NCI-H524 treated with DMSO at 0.1 percent for 48 hours (cell line): ENCODE measurements around the gene PIGZ.

Experiments
- DNase-seq: peaks from one replicate; lab custom pipeline; 2025; lab: John Stamatoyannopoulos, UW

PIGZ gene

DNA sequence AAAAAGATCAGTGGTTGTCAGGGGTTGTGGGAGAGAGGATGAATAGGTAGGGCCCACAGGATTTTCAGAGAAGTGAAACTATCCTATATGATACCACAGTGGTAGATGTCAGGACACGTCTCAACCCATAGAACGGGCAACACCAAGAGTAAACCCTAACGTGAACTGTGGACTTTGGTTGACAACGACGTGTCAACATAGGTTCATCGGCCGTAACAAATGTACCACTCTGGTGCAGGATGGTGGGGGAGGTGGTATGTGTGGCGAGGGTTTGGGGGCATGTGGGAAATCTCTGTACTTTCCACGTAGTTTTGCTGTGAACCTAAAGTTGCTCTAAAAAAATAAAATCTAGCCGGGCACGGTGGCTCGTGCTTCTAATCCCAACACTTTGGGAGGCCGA lies 13.0 kb upstream of the PIGZ start:
- DNase-seq = no peak

DNA sequence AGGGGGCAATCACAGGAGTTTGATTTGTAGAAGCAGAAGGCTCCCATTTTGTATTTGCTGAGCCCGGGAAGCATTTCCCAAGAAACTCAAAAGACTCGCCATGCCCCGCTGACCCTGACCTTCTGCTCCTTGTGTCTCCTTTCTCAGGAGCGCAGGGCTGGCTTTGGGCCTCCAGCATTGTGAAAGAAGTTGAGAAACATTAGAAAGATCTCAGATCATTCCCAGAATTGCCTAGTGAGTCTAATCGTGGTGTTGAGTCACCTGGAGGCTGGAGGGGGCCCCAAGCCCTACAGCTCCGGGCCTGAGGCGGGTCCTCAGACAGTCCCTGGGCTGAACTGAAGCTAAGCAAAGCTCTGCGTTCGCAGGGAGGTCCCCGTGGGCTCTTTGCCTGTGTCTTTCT lies 10.9 kb upstream of the PIGZ start:
- no peak for DNase-seq

DNA sequence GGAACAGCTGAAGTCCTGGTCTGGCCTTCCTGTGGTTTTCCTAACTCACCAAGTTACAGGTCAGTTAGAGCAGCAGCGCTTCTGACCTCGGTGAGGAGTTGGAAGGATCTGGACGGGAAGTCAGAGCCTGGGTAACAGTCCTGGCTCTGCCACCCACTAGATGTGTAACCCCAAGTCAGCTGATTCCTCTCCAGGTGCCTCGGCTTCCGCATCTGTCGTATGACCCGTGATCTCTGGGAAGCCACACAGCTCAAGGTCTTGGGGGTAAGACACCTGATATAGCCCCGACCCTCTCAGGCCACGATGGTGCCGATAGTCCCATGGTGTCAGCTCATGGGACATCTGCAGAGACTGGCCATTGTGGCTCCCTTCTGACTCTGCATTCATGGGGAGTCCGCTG lies 8.3 kb upstream of the PIGZ start:
- no peak for DNase-seq

DNA sequence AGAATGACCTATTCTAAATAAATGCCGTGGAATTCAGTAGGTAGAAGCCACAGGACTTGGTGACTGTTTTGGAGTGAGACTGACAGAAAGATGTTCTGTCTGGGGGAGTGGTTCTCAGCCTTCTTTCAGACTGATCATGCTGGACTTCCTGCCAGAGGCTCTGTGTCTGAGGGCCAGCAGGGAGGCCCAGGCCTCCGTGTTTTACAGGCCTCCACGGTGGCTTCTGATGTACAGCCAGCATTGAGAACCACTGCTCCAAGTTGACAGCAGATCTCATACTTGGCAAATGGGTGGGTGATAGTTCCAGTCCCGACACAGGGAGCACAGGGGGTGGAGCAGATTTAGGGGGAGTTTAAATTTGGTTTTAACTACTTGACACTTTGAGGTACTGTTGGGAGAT lies 6.7 kb upstream of the PIGZ start:
- DNase-seq = no peak

DNA sequence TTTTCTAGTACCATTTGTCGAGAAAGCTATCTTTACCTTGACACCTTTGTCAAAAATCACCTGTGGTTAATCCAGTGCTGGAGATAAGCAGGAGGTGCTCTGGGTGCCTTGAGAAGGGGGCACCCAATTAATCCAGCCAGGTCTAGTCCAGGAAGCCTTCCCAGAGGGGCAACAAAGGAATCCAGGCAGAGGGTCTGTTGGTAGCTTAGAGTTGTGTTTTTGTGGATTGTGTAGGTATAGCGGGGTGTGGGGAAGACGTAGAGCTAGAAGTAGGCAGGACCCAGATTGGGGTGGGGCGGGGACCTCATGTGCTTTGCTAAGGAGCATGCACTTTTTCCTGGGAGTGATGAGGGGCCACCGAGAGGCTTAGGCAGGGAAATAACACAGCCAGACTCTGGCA lies 6.0 kb upstream of the PIGZ start:
- no peak for DNase-seq

DNA sequence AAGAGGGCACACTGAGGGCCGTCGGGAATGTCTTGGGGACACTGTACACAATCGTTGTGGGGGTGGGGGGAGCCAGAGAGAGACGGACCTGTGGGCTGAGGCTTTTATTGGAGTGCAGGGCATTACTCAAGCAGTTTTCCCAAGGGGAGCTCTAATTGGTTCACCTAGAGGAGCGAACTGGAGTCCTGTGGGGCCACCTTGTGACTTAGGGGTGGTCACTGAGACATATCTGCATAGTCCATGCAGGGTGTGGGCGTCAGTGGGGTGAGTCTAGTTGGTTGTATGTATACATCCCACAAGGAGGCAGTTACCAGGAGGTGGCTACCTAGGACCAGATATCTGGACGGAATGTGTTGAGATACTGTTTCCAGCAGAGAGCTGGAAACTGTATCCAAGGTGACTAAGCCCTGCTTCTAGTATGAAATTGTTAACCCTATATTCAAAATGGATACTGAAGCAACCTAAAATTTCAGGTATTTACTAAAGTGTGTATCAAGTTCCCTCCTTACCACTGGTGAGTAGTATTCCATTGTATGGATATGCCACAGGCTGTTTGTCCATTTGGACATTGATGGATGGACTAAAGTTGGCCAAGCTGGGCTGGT lies 2.6 kb upstream of the PIGZ start:
- DNase-seq = no peak

DNA sequence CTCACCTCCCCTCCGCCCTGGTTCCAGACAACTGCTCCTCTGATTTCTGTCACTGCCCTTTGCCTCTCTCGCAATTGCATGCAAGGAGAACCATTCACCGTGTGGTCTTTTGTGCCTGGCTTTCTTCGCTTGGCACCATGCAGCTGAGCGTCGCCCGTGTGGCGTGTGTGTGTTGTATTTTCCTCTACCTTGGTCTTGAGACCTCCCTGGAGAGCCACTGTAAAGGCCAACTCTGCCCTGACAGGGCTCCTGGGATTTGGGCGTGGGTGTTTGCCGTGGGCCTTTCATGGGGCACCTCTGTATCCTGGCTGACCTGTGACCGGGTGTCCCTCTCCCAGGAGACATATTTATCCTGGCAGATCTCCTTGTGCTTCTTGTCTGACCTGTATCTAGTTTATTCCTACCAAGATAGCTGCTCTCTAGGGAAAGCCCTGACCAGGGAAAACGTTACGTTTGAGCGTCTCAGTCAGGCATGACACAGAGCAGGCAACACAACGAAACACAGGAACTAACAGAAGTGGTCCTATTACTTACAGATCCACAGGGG lies 2.0 kb upstream of the PIGZ start:
- DNase-seq = no peak

DNA sequence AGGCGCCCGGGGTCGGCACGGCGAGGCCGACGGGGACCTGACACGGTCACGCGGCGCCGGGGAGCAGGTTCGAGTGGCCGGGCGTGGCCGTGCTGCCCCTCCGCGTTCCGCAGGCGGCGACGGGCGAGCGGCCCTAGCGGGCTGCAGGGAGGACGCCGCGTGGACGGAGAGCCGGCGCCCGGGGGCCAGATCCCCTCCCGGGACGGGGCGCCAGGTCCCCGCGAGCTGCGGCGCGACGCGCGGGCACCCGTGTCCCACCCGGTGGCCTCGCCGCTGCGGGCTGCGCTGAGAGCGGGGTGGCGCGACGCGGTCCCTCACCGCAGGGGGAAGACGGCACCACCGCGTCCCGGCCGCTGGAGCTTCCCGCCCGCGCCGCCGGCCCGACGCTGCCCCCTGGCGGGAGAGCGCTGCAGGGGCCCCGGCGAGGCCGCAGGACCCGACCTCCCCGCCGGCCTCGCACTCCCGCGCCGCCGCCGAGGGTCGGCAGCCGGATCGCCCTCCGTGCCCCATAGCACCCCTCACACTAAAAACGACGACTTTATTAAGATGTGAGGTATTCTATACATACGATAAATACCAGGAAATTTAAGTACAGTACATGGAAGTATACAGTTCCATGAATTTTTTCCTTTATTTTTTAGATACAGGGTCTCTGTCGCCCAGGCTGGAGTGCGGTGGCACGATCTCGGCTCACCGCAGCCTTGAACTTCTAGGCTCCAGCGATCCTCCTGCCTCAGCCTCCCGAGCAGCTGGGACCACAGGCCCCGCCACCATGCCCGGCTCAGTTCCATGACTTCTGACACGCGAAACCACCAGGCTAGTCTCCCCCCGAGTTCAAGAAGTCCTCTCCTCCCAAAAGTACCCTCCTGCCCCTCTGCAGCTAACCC lies 1.3 kb upstream of the PIGZ start:
- no peak for DNase-seq

DNA sequence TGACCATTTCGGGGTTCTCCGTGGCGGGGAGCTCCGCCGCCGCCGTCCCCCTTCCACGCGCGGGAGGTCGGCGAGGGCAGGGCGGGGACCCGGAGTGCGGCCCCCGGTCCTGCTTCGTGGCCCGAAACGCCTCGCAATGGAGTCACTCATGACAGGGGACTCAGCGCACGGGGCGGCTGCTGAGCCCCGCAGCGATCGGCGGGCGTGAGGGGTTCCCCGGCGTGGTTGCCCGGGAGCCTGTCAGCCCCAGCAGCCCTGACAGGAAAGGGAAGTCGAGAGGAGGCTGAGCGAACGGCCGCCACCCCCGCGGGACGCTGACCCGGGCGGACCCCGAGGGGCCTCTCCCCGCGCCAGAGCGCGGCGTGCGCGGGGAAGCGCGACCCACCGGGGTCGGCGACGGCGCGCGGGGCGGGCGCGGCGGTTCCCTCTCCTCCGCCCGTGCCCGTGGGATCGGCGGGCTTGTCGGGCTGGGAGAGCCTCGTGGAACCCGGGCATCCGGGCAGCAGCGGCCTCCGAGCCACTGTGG lies 564 bp upstream of the PIGZ start:
- no peak for DNase-seq

DNA sequence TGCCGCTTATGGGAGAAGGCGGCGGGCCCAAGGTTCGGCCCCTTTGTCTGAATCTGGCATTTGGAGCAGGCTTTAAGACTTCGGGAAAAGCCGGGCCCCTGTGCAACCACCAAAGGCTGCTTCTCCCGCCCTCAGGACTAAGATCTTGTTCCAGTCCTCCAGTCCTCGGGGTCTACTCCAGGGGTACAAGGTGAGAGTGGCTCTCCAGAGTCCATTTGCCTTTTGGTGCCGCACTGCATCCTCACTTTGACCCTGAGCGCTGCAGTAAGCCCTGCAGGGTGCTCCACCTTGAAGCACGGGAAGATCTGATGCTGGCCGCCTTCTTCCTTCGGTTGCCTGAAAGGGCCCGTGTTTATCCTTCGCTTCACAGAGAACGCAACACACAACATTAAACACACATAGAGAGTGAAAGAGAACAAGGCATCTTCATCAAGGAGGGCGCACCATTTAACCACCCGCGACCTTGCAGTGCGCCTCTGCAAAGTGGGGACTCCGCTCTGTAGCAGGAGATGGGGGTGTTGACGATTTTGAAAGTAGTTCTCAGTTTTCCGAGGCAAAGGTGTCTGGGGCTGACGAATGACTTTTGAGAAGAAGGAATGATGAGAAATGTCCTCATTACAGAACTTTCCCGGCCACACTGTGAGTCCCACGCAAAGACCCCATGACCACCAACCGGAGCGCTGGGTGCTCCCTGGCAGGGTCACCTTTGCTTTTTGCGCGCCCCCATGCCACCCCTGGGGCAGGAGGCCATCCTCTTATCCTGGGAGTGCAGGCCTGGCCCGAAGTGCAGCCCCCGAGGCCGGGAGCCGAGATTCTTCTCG lies 1.0 kb downstream of the PIGZ start:
- DNase-seq = no peak

DNA sequence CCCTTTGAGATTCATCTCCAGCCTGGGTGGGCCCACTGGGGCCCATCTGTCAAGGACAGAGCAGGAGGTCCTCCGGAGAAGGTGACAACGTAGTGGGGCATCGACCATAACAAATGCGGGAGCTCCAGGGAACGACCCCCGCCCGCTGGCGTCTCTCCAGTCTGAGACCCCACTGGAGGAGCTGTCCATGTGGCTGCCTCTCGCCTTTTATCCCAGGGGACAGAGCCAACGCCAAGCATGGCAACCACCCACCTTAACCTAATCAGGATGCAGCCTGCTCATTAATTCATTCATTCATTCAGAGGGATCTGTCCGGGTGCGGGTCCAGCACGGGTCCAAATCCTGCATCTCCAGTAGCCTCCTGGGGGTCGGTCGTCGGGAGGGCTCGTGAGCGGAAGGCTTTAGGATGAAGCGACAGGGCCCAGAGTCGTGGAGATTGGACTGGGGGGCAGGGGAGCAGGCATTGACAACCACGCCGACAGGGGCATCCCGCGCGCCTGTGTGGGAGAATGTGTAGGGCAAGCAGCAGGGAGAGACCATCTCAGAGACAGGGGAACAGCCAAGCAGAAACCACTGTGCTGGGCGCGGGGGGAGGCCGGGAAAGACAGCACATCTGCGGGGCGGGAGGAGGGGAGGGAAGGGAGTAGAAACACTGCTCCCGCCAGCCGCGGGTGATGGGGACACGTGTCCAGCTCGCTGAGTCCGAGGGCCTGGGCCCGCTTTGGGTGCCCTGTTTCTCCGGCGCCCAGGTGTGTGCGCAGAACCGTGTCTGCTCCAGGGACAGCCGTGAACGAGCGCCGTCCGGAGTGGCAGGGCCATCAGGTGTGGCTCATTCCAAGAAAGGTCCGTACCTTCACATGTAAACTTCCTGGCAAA lies 1.9 kb downstream of the PIGZ start:
- no peak for DNase-seq

DNA sequence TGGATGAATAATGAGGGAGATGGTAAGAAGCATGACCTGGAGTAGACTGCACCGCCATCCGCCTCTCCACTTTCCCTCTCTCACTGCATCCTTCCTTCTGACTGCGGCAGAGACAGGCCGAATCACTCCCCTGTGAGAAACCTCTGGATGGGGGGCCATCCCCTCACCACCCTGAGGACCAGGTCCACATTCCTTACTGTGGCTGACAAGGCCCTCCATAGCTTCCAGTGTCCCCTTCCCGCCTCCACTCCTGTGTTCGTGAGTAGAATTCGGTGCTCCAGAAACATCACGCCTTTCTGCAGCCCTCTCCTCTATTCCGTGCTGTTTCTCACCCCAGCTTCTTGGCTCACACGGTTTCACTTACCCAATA lies 2.8 kb downstream of the PIGZ start:
- DNase-seq = no peak

DNA sequence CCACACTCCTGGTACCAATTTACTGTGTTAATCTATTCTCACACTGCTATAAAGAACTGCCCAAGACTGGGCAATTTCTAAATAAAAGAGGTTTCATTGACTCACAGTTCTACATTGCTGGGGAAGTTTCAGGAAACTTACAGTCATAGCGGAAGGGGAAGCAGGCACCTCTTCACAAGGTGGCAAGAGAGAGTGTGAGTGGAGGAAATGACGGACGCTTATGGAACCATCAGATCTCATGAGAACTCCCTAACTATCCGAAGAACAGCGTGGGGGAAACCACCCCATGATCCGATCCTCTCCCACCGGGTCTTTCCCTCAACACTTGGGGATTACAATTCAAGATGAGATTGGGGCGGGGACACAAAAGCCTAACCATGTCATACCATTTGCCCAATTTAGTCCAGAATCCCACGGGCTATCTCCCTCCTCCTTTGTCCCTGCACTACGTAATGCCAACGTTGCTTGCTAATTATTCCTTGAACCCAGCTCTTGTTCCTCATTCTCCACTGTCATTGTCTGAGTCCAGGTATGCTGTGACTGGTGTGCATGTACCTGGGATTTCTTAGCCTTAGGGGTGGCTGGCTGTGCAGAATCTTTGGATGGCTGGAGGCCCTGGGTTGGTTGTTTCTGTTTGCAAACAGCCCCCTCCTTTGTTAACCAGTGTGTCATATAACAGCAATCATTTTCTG lies 3.4 kb downstream of the PIGZ start:
- no peak for DNase-seq

DNA sequence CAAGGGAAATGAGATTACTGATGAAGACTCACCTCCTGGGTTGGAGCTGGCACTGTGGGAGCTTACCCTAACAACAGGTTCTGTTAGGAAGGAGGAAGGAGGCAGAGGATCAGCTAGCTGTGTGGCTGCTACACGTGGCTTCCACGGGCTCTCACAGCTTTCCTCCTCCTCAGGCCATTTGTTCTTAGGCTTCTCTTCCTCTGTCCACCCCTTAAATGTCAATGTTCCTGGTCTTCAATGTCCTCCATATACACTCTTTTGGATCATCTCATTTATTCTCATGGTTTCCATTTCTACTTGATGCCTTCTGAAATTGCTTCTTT lies 5.0 kb downstream of the PIGZ start:
- DNase-seq = no peak

DNA sequence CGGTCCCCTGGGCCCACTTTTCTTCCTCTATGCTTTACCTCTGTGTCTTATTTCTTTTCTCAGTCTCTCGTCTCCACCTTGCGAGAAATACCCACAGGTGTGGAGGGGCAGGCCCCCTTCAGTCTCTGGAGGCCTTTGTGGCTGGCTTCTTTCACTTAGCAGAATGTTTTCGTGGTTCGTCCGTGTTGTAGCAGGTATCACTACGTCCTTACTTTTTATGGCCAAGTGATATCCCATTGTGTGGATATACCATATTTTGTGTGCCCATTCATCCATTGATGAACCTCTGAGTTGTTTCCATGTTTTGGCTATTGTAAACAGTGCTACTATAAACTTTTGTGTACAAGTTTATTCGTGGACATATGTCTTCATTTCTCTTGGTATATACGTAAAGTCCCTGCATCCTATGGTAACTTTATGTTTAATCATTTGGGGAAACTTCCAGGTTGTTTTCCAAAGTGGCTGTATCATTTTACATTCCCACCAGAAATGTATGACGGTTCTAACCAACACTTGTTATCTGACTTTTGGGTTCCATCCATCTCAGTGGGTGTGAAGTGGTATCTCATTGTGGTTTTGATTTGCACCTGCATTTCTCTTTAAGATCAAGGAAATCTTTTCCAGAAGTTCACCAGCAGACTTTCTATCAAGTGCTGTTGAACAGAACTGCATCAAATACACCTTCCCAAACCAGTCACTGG lies 5.6 kb downstream of the PIGZ start:
- DNase-seq = no peak

DNA sequence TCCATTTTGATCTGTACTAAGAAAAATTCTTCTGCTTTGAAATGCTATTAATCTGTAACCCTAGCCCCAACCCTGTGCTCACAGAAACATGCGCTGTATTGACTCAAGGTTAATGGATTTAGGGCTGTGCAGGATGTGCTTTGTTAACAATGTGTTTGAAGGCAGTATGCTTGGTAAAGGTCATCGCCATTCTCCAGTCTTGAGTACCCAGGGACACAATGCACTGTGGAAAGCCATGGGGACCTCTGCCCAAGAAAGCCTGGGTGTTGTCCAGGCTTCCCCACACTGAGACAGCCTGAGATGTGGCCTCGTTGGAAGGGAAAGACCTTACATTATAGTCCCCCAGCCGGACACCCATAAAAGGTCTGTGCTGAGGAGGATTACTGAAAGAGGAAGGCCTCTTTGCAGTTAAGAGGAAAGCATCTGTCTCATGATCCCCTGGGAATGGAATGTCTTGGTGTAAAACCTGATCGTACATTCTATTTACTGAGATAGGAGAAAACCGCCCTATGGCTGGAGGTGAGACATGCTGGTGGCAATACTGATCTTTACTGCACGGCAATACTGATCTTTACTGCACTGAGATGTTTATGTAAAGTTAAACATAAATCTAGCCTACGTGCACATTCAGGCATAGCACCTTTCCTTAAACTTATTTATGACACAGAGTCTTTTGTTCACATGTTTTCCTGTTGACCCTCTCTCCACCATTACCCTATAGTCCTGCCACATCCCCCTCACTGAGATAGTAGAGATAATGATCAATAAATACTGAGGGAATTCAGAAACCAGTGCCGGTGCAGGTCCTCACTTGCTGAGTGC lies 6.3 kb downstream of the PIGZ start:
- peak; percentile 84 for DNase-seq

DNA sequence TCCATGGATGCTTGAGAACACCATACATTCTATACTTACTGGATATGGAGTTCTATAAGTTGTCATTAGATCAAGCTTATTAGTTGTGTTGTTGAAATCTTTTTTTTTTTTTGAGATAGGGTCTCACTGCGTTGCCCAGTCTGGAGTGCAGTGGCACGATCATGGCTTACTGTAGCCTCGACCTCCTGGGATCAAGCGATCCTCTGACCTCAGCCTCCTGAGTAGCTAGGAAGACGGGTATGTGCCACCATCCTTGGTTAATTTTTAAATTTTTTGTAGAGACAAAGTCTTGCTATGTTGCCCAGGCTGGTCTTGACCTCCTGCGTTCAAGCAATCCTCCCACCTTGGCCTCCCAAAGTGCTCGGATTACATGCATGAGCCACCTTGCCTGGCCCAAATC lies 13.8 kb downstream of the PIGZ start:
- DNase-seq = no peak

DNA sequence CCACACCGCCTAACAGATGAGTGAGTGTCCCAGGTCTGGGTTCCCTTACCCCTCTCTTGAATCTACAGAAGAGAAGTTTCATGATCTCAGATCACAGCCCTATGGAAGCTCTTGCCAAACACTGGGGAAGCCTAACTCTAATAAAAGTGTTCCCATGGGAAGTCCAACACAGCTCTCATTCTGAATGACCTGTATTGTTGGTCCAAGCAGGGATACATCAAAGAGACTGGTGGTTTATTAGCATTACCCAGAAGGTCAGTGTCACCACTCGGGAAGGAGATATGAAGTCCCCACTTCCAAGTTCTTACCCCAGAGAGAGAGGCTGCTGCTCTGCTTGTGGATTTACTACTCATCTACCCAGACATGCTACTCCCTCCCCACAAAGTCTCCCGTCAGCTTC lies 17.3 kb downstream of the PIGZ start:
- no peak for DNase-seq

DNA sequence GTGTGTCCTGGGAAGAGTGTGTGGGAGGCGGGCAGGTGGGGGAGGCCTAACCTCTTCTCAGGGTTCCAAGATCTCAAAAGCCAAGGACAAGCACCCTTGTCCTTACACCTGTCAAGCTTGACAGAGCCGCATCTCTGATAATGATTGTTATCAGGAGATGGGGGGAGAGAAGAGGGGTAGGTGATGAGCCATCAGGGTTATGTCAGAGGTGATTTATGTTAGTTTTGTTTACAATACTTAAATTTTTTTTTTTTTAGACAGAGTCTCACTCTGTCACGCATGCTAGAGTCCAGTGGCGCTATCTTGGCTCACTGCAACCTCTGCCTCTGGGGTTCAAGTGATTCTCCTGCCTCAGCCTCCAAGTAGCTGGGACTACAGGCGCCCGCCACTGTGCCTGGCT lies 18.9 kb downstream of the PIGZ start:
- no peak for DNase-seq

DNA sequence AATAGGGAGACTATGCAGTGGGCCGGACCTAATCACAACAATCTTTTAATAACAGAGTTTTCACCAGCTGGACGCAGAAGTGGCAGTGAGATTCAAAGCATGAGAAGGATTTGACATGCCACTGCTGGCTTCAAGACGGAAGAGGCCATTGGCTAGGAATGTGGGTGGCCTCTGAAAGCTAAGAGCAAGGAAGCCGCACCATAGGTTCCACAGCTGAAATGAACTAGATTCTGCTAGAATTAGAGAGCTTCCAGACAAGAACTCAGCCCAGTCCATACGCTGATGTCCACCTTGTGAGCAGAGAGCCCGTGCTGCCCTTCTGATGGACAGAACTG lies 19.4 kb downstream of the PIGZ start:
- no peak for DNase-seq
